ENCODE results near the gene GLRA1.
"Not testable (repeated sequence)": the region's sequence is repeated elsewhere in the genome, so short reads cannot be mapped to it uniquely, and the experiment has no call there.

The GLRA1 gene

GRCh38 chr5:151885138-151885908 is 39.3 kb downstream of the GLRA1 start:
- DNase-seq (ENCODE audit: low read depth), result no peak

GRCh38 chr5:151881621-151882225 is 42.9 kb downstream of the GLRA1 start:
- DNase-seq (ENCODE audit: low read depth), result no peak

- no peak for DNase-seq (ENCODE audit: low read depth)
Measured at GRCh38 chr5:151880324-151880723, 44.3 kb downstream of the GLRA1 start.

GRCh38 chr5:151873701-151874100 is 51.0 kb downstream of the GLRA1 start:
- DNase-seq (ENCODE audit: low read depth), result no peak

- DNase-seq (ENCODE audit: low read depth), result no peak
Measured at GRCh38 chr5:151872701-151873100, 52.0 kb downstream of the GLRA1 start.

- DNase-seq (ENCODE audit: low read depth), result no peak
Measured at GRCh38 chr5:151870820-151871219, 53.8 kb downstream of the GLRA1 start.

- DNase-seq (ENCODE audit: low read depth), result no peak
Measured at GRCh38 chr5:151870271-151870670, 54.4 kb downstream of the GLRA1 start.

GRCh38 chr5:151869843-151870242 is 54.8 kb downstream of the GLRA1 start:
- no peak for DNase-seq (ENCODE audit: low read depth)

- DNase-seq (ENCODE audit: low read depth), result no peak
Measured at GRCh38 chr5:151868451-151868850, 56.2 kb downstream of the GLRA1 start.

- no peak for DNase-seq (ENCODE audit: low read depth)
Measured at GRCh38 chr5:151864061-151864748, 60.4 kb downstream of the GLRA1 start.

- no peak for DNase-seq (ENCODE audit: low read depth)
Measured at GRCh38 chr5:151863566-151863965, 61.1 kb downstream of the GLRA1 start.

- DNase-seq (ENCODE audit: low read depth), result no peak
Measured at GRCh38 chr5:151862811-151863472, 61.7 kb downstream of the GLRA1 start.

GRCh38 chr5:151860867-151861266 is 63.8 kb downstream of the GLRA1 start:
- DNase-seq (ENCODE audit: low read depth), result not testable (repeated sequence)

GRCh38 chr5:151856861-151857260 is 67.8 kb downstream of the GLRA1 start:
- DNase-seq (ENCODE audit: low read depth), result no peak

- no peak for DNase-seq (ENCODE audit: low read depth)
Measured at GRCh38 chr5:151855701-151856100, 69.0 kb downstream of the GLRA1 start.

GRCh38 chr5:151847871-151848270 is 76.8 kb downstream of the GLRA1 start:
- no peak for DNase-seq (ENCODE audit: low read depth)

- no peak for DNase-seq (ENCODE audit: low read depth)
Measured at GRCh38 chr5:151846765-151847164, 77.9 kb downstream of the GLRA1 start.

GRCh38 chr5:151832843-151833242 is 91.8 kb downstream of the GLRA1 start:
- not testable (repeated sequence) for DNase-seq (ENCODE audit: low read depth)

- no peak for DNase-seq (ENCODE audit: low read depth)
Measured at GRCh38 chr5:151829370-151829769, 95.3 kb downstream of the GLRA1 start.

- DNase-seq (ENCODE audit: low read depth), result no peak
Measured at GRCh38 chr5:151825445-151825844, 99.2 kb downstream of the GLRA1 start.

- no peak for DNase-seq (ENCODE audit: low read depth)
Measured at GRCh38 chr5:151822141-151822540, 102.5 kb downstream of the GLRA1 start.

GRCh38 chr5:151820903-151821302 is 103.7 kb downstream of the GLRA1 start:
- DNase-seq (ENCODE audit: low read depth), result no peak

- no peak for DNase-seq (ENCODE audit: low read depth)
Measured at GRCh38 chr5:151820271-151820670, 104.4 kb downstream of the GLRA1 start.

Measured in stimulated activated CD8-positive, alpha-beta memory T cell treated with anti-CD3 and anti-CD28 coated beads, Interleukin-15, amount 100 ng/mL, for 1 hour (primary cell).